ENCODE measurements around the gene PARD3.

DNA sequence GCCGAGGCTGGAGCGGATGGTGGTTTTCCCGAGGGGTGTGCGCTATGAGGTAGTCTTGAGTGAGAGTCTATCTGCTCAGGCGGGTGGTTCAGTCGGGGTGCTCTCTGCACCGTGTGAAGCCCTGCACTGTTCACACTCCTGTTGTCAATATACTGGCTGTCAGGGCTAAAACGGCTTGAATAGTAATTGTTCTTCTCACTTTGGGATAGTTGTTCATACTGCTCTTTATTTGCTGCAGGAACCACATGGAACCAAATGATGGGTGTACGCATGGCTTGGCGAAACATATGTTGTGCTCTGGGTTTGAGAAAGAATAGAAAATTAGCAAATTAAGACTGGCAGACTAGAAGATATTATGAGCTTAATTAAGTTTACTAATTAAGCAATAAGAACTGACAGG, 432.5 kb downstream of the PARD3 start:
- TF ChIP-seq, protein P1, sequence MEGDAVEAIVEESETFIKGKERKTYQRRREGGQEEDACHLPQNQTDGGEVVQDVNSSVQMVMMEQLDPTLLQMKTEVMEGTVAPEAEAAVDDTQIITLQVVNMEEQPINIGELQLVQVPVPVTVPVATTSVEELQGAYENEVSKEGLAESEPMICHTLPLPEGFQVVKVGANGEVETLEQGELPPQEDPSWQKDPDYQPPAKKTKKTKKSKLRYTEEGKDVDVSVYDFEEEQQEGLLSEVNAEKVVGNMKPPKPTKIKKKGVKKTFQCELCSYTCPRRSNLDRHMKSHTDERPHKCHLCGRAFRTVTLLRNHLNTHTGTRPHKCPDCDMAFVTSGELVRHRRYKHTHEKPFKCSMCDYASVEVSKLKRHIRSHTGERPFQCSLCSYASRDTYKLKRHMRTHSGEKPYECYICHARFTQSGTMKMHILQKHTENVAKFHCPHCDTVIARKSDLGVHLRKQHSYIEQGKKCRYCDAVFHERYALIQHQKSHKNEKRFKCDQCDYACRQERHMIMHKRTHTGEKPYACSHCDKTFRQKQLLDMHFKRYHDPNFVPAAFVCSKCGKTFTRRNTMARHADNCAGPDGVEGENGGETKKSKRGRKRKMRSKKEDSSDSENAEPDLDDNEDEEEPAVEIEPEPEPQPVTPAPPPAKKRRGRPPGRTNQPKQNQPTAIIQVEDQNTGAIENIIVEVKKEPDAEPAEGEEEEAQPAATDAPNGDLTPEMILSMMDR (conservative IDR thresholded peaks at IDR 0.05 in 1 of 2, IDR thresholded peaks at IDR 0.05 in 1 of 2; ENCODE audit: low read depth in 1 of 2, low read length in 2 of 2), result no peak
- TF ChIP-seq EZH2 (IDR thresholded peaks at IDR 0.05; ENCODE audit: low read length, missing control alignments), result no peak

All from fibroblast of lung (primary cell).